ENCODE results near the gene SLCO1B3. TPM values are rescaled to one million over a fixed set of nuclear protein-coding genes. Genes with fewer than 3 reads are reported as not detected.

Gene SLCO1B3
- polyA plus RNA-seq, 2 of the 4 experiments (the other 2 are of a cell fraction): 25.6 to 73.8 TPM

DNA sequence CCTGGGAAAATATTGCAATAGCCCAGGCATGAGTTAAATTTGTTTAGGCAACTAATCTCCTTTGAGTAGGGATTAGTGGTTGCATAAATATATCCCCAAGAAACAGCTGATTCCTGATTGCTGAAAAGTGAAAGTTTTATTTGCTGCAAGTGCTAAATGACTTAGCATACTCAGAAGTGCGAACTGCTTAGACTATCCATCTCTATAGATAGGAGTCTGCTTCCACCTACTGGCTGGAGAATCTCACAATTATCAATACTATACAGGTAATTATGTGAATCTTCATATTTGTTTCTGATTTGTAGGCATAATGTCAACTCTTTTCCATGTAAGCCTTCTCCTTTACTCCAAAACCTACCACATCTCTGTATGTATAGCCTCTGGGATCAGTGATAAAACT, 12.0 kb upstream of the SLCO1B3 start:
- FAIRE-seq (no peak), ATAC-seq (peak; percentile 50 to 81; a peak in 5 of 6 replicates), DNase-seq (ENCODE audit: low read depth in 1 of 2, low spot score in 1 of 2) (peak in 1 of 2 experiments; percentile 37)
- no peaks in the 10 kb centered on the region for H3K4me1 ChIP-seq
- H3K9me3 ChIP-seq: no peaks in the 10 kb centered on the region
- ChIA-PET POLR2A (no interaction called here), CTCF (interaction anchor here (1.0 to 1.5 kb wide), 2 partner anchors 74 to 1059 kb away, joined by 3 read pairs; no protein-coding TSS in a partner anchor)
- no peak overlapping the region for H3K4me3 ChIP-seq
- no peak overlapping the region for H3K4me2 ChIP-seq
- WGBS (ENCODE audit: missing lambda C conversion rate): 87% methylated on average over 1 of the region's 1 CpG
- no peak overlapping the region for H3K27ac ChIP-seq
- no peak for TF ChIP-seq RCOR1 (IDR thresholded peaks at IDR 0.05; ENCODE audit: low read depth, low read length)
- TF ChIP-seq RNF2 (IDR thresholded peaks at IDR 0.05; ENCODE audit: borderline replicate concordance, low read depth): no peak
- TF ChIP-seq, protein P1, sequence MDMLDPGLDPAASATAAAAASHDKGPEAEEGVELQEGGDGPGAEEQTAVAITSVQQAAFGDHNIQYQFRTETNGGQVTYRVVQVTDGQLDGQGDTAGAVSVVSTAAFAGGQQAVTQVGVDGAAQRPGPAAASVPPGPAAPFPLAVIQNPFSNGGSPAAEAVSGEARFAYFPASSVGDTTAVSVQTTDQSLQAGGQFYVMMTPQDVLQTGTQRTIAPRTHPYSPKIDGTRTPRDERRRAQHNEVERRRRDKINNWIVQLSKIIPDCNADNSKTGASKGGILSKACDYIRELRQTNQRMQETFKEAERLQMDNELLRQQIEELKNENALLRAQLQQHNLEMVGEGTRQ (IDR thresholded peaks at IDR 0.05): no peak
- TF ChIP-seq, protein P2, sequence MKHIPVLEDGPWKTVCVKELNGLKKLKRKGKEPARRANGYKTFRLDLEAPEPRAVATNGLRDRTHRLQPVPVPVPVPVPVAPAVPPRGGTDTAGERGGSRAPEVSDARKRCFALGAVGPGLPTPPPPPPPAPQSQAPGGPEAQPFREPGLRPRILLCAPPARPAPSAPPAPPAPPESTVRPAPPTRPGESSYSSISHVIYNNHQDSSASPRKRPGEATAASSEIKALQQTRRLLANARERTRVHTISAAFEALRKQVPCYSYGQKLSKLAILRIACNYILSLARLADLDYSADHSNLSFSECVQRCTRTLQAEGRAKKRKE (CRISPR knock-in tag; IDR thresholded peaks at IDR 0.05; ENCODE audit: low read depth): no peak
- TF ChIP-seq, protein P3, sequence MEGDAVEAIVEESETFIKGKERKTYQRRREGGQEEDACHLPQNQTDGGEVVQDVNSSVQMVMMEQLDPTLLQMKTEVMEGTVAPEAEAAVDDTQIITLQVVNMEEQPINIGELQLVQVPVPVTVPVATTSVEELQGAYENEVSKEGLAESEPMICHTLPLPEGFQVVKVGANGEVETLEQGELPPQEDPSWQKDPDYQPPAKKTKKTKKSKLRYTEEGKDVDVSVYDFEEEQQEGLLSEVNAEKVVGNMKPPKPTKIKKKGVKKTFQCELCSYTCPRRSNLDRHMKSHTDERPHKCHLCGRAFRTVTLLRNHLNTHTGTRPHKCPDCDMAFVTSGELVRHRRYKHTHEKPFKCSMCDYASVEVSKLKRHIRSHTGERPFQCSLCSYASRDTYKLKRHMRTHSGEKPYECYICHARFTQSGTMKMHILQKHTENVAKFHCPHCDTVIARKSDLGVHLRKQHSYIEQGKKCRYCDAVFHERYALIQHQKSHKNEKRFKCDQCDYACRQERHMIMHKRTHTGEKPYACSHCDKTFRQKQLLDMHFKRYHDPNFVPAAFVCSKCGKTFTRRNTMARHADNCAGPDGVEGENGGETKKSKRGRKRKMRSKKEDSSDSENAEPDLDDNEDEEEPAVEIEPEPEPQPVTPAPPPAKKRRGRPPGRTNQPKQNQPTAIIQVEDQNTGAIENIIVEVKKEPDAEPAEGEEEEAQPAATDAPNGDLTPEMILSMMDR (IDR thresholded peaks at IDR 0.05): peak; percentile 54
- TF ChIP-seq HOXB5 (CRISPR knock-in tag; IDR thresholded peaks at IDR 0.05): no peak
- peak; percentile 61 to 72 for TF ChIP-seq RAD21 (conservative IDR thresholded peaks at IDR 0.05 in 1 of 2, IDR thresholded peaks at IDR 0.05 in 1 of 2)
- peak; percentile 30; the same call in 1 of the 3 replicates for TF ChIP-seq SMC3 (IDR thresholded peaks at IDR 0.05)

DNA sequence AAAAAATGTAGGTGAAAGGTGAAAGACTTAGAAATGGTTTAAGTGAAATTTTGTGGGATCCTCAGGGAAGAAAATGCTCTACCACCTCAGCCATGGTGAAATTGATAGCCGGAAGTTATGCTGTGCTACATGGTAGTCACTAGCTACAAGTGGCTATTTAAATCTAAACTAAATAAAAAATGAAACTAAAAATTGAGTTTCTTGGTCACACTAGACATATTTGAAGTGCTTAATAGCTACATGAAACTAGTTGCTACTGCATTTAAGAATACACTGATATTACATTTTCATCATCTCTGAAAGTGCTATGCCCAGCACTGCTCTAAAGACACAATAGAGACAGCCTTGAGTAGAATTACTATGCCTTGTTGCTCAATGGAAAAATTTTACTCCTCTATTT, 10.3 kb upstream of the SLCO1B3 start:
- Histone ChIP-seq H3K4me2 (no peak overlapping the region), H3K4me1 (no peaks in the 10 kb centered on the region), H3K27ac (no peak overlapping the region), H3K9me3 (no peaks in the 10 kb centered on the region), H3K4me3 (no peak overlapping the region)
- ATAC-seq (no peak), FAIRE-seq (no peak), DNase-seq (ENCODE audit: low read depth in 1 of 2, low spot score in 1 of 2) (no peak)
- POLR2A ChIA-PET: no interaction called here
- TF ChIP-seq RCOR1 (IDR thresholded peaks at IDR 0.05; ENCODE audit: low read depth, low read length): no peak
- no peak for TF ChIP-seq MYC (IDR thresholded peaks at IDR 0.05; ENCODE audit: borderline replicate concordance, low read length)
- TF ChIP-seq, protein P1 (IDR thresholded peaks at IDR 0.05): no peak
- TF ChIP-seq JUNB (IDR thresholded peaks at IDR 0.05): no peak
- CTCF ChIA-PET: no interaction called here
- 92% methylated on average over 1 of the region's 1 CpG for WGBS (ENCODE audit: missing lambda C conversion rate)

- FAIRE-seq: no peak
Measured at GRCh38 chr12:20801035-20801434, 9.5 kb upstream of the SLCO1B3 start.

GRCh38 chr12:20805921-20806320, 4.6 kb upstream of the SLCO1B3 start:
- Histone ChIP-seq H3K4me3 (no peak overlapping the region), H3K27ac (no peak overlapping the region), H3K9me3 (no peaks in the 10 kb centered on the region), H3K4me1 (peaks cover 11% of the 10 kb centered on the region), H3K4me2 (no peak overlapping the region)
- CTCF ChIA-PET: interaction anchor here (0.8 kb wide), 1 partner anchor 9 kb away, joined by 3 read pairs; no protein-coding TSS in a partner anchor
- 83% methylated on average over 1 of the region's 1 CpG for WGBS (ENCODE audit: missing lambda C conversion rate)
- ATAC-seq: no peak
- no peak for FAIRE-seq
- no peak for DNase-seq (ENCODE audit: low read depth in 1 of 2, low spot score in 1 of 2)
- POLR2A ChIA-PET: no interaction called here
- TF ChIP-seq ZNF302 (CRISPR knock-in tag; IDR thresholded peaks at IDR 0.05): no peak
- TF ChIP-seq, protein P3 (IDR thresholded peaks at IDR 0.05): no peak
- TF ChIP-seq RARB (CRISPR knock-in tag; IDR thresholded peaks at IDR 0.05): no peak
- TF ChIP-seq POLR2A (IDR thresholded peaks at IDR 0.05; ENCODE audit: low read length): no peak
- TF ChIP-seq NPAS2 (CRISPR knock-in tag; IDR thresholded peaks at IDR 0.05; ENCODE audit: borderline replicate concordance): no peak
- no peak for TF ChIP-seq MAX (IDR thresholded peaks at IDR 0.05)
- no peak for TF ChIP-seq CHD4 (IDR thresholded peaks at IDR 0.05; ENCODE audit: borderline replicate concordance)
- TF ChIP-seq FOXS1 (CRISPR knock-in tag; IDR thresholded peaks at IDR 0.05): no peak
- TF ChIP-seq, protein P2 (CRISPR knock-in tag; IDR thresholded peaks at IDR 0.05; ENCODE audit: low read depth): no peak
- TF ChIP-seq, protein P1 (IDR thresholded peaks at IDR 0.05): no peak

More at GRCh38 chr12:20801035-20801434, 9.5 kb upstream of the SLCO1B3 start:
- no peak for TF ChIP-seq POLR2AphosphoS2 (conservative IDR thresholded peaks at IDR 0.05; ENCODE audit: low read length)
- no peak for TF ChIP-seq BHLHE40 (IDR thresholded peaks at IDR 0.05; ENCODE audit: low read depth, low read length)
- no peak for TF ChIP-seq HDAC2 (IDR thresholded peaks at IDR 0.05)
- TF ChIP-seq RARB (CRISPR knock-in tag; IDR thresholded peaks at IDR 0.05): no peak
- TF ChIP-seq MAFK (IDR thresholded peaks at IDR 0.05; ENCODE audit: partially characterized antibody): peak; percentile 63
- DNase-seq (ENCODE audit: low read depth in 1 of 2, low spot score in 1 of 2) (no peak), ATAC-seq (no peak)
- Histone ChIP-seq H3K9me3 (no peaks in the 10 kb centered on the region), H3K4me3 (no peak overlapping the region), H3K4me1 (no peaks in the 10 kb centered on the region), H3K27ac (no peak overlapping the region), H3K4me2 (no peak overlapping the region)
- CTCF ChIA-PET: no interaction called here
- POLR2A ChIA-PET: no interaction called here

All from A549 (cell line).